Activated CD4-positive, alpha-beta T cell treated with anti-CD3 and anti-CD28 coated beads, Interleukin-10, Interleukin-2, amounts not matched to agents 100 ng/mL and 50 ng/mL, durations not matched to agents 16 hours and 8 hours (primary cell): ENCODE measurements around the gene STX5.
"Not testable (repeated sequence)": the region's sequence is repeated elsewhere in the genome, so short reads cannot be mapped to it uniquely, and the experiment has no call there.

Experiments
- DNase-seq: peaks from one replicate; pipeline ENCODE4 v3.0.0-alpha.2; 2020

The STX5 gene

GRCh38 chr11:62778441-62778840 lies 53.4 kb downstream of the STX5 start:
- DNase-seq: no peak

GRCh38 chr11:62777389-62777788 lies 54.5 kb downstream of the STX5 start:
- DNase-seq: no peak

DNA sequence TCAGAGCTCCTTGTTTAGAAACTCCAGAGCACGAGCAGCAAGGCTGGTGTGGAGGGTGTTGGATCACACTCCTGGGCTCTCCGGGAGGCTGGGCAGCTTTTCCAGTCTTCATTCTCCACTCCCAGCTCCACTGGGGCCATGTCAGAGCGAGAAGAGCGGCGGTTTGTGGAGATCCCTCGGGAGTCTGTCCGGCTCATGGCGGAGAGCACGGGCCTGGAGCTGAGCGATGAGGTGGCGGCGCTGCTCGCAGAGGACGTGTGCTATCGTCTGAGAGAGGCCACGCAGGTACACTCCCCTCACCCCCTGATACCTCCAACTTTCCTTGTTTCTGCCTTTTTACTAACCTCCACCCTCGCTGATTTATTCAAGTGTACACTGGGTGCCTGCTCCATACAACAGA lies 56.2 kb downstream of the STX5 start:
- DNase-seq: no peak

DNA sequence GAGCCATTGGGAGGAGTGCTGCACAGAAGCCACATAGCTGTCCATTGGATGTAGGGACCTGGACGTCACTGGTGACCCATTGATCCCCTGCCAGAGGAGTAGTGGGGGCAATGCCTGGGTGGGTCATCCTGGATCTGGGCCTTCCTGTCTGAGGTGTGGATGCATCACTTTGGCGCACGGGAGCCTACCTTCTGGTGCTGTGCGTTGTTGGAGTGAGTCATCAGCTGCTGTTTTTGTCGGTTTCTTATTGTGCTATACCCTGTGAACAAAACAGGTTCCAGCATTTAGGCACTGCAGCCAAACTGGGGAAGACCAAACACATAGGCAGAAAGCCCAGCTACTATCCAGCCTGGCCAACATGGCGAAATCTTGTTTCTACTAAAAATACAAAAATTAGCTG lies 57.4 kb downstream of the STX5 start:
- DNase-seq: no peak

DNA sequence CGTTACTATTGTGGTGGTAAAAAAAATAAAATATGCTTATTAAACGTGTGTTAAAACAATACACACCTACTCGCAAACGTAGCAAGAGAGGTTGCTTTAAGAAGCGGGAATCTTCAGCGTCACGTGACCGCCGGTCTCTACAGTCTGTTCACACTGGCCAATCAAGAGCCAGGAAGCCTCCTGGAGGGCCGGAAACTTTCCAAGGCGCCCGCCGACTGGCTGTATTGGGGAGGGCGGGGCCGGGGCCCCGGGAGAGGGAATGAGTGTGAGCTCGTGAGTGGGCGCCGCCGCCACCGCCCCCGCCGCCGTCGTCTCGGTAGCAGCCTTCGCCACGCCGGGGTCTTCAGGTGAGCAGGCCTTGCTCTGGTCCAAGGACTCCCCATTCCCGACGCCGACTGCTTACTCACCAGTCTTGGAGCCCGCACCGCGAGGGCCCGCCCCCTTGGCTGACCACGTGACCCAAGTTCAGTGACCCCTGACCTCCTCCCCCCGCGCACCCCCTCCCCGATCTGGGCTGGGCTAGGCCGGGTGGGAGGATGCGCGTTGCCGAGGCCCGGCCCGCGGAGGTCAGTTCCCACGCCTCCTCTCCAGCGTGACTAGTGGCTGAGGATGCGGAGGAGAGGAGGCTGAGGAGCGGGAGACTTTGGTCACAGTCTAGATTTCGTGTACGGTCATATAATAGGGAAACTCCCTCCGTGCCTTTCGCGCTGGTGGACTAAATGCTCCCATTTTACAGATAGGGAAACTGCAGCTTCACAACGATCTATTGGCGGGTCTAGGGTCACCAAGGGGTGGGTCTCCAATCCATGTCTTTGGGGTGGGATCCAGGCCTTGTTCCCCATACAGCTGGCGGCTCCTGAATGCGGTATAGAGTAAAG lies 60.5 kb downstream of the STX5 start, which contains the start of gene TAF6L:
Gene TAF6L, plus strand, starts transcription at position 253 of the 878 bp plus-strand sequence. CDS start 4,388 bp downstream, outside the sequence.
- peak; percentile 97 for DNase-seq

DNA sequence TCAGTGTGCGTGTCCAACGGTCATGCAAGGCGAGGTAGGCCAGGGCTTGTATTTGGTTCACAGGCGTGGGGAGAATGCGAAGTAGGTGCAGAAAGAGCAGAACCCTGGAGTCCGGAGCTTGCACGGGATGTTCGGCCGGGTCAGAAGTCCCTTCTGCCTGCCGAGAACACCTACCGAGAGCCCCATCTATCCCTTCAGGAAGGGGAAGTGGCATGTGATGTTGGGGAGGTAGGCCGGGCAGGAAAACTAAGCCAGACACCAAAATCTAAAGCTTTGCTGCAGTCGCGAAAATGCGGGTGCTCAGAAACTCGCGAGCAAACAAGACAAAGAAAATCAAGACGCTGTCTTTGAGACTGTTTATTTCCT lies 61.1 kb downstream of the STX5 start:
- DNase-seq: peak; percentile 41

- DNase-seq: not testable (repeated sequence)
These were observed 71.0 kb downstream of the STX5 start for GRCh38 chr11:62760867-62761227.

DNA sequence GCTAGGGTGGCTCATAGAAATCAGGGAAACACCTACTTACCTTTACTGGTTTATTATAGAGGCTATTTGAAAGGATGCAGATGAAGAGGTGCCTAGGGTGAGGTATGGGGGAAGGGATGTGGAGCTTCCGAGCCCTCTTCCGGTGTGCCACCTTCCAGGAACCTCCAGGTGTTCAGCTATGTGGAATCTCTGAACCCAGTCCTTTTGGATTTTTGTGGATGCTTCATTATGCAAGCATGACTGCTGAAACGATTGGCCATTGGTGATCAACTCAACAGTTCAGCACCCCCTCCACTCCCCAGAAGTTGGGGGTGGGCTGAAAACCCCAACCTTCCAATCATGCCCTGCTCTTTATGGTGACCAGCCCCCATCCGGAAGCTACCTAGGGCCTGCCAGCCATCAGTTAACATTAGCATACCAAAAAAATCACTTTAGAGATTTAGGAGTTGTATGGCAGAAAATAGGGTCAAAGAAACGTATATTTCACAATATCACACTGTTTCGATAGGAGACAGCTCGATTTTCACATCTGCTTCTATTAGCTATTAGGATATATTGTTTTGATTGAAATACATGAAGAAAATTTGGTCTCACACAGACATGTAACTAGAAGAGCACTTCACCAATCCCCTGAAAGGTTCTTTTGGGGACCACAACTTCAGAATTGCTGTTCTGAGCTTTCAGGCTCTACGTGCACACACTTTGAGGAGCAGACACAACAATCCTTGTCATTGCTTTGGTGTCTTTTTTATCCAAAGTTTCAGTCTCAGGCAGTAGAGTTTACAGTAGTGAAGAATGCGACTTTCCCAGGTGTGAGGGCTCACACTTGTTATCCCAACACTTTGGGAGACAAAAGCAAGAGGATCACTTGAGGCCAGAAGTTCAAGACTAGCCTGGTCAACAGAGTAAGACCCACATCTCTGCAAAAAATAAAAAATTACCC lies 73.7 kb downstream of the STX5 start:
- no peak for DNase-seq
